Measurements from ENCODE around the gene BUD13. TPM values are rescaled to one million over a fixed set of nuclear protein-coding genes. Genes with fewer than 3 reads are reported as not detected.

Gene BUD13, protein sequence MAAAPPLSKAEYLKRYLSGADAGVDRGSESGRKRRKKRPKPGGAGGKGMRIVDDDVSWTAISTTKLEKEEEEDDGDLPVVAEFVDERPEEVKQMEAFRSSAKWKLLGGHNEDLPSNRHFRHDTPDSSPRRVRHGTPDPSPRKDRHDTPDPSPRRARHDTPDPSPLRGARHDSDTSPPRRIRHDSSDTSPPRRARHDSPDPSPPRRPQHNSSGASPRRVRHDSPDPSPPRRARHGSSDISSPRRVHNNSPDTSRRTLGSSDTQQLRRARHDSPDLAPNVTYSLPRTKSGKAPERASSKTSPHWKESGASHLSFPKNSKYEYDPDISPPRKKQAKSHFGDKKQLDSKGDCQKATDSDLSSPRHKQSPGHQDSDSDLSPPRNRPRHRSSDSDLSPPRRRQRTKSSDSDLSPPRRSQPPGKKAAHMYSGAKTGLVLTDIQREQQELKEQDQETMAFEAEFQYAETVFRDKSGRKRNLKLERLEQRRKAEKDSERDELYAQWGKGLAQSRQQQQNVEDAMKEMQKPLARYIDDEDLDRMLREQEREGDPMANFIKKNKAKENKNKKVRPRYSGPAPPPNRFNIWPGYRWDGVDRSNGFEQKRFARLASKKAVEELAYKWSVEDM
- 10 to 100 TPM; 12.1 to 18.7 (median 16.2) TPM for total RNA-seq

DNA sequence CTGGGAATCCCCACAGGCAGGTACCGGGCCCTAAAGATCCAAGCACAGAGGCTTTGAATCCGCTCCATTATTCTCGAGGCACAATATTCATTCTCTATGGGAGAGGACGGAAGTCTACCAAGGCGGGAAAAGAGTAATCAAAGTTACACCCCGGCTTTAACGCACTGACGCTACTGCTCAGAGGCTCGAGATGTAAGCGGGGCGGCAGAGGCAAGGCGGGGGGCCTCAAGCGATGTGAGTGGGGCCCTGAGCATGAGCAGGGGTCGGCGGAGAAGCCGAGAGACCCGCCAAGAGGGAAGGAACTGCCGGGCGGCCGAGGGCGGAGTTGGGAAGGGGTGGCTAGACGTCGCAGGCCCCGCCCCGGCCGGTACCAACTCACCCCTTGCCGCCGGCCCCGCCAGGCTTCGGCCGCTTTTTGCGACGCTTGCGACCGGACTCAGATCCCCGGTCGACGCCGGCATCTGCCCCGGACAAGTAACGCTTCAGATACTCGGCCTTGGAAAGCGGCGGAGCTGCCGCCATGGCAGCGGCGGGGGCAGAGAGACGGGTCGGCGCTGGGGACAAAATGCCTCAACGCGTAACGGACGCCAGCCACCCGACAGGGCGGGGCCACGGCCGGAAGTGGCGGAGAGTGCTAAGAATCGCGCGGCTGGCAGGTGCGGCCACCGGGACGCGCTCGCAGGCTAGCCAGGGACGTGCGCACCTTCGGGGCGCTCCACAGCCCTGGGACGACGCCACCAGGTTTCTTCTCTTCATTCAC lies at the start of gene BUD13:
Gene BUD13, minus strand, starts transcription at position 545 of the 760 bp plus-strand sequence. Its CDS starts 23 bp downstream, at position 522.
- Histone ChIP-seq H3K4me1 (peaks cover 0 to 4% of the 10 kb centered on the region in 2 donors), H3K4me3 (peak within 1 kb of the TSS; percentile 79 to 94), H3K36me3 (no peaks in the 10 kb centered on the region), H3K27ac (peak within 1 kb of the TSS; percentile 85 to 92), H3K27me3 (no peaks in the 10 kb centered on the region), H3K9me3 (no peaks in the 10 kb centered on the region)
- TF ChIP-seq, protein P1, sequence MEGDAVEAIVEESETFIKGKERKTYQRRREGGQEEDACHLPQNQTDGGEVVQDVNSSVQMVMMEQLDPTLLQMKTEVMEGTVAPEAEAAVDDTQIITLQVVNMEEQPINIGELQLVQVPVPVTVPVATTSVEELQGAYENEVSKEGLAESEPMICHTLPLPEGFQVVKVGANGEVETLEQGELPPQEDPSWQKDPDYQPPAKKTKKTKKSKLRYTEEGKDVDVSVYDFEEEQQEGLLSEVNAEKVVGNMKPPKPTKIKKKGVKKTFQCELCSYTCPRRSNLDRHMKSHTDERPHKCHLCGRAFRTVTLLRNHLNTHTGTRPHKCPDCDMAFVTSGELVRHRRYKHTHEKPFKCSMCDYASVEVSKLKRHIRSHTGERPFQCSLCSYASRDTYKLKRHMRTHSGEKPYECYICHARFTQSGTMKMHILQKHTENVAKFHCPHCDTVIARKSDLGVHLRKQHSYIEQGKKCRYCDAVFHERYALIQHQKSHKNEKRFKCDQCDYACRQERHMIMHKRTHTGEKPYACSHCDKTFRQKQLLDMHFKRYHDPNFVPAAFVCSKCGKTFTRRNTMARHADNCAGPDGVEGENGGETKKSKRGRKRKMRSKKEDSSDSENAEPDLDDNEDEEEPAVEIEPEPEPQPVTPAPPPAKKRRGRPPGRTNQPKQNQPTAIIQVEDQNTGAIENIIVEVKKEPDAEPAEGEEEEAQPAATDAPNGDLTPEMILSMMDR (IDR thresholded peaks at IDR 0.05): peak in 1 of 4 experiments; percentile 36
- TF ChIP-seq POLR2A (IDR thresholded peaks at IDR 0.05): peak; percentile 3 to 66
- intact Hi-C loops (cut with DNase I; ENCODE audit: low total_unique reads): no loop called here
- peak; percentile 84 to 91 for DNase-seq

DNA sequence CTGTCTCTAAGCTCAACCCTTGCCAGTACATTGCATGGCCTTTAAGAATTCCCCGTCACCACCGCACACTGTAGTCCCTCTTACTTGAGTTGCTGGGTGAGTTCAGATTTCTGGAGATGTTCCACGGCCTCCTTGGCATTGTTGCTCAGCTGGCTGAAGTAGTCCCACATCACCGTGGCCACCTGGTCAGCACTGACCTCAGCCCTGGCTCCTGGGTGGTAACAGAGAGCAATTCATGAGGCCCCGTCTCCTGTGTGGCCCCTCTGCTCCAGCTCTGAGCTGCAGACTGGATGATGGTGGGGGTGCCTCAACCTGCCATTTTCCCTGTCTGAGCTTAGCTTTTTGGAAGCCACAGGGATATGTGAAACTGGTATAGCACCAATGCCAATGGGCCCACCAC lies 49.8 kb upstream of the BUD13 start:
- Histone ChIP-seq H3K9me3 (no peaks in the 10 kb centered on the region), H3K4me3 (no peak overlapping the region), H3K27me3 (no peaks in the 10 kb centered on the region), H3K36me3 (no peaks in the 10 kb centered on the region), H3K4me1 (no peaks in the 10 kb centered on the region), H3K27ac (no peak overlapping the region)
- no peak for DNase-seq
- intact Hi-C loops (cut with DNase I; ENCODE audit: low total_unique reads): no loop called here
- TF ChIP-seq, protein P1 (IDR thresholded peaks at IDR 0.05): no peak
- TF ChIP-seq POLR2A (IDR thresholded peaks at IDR 0.05): no peak

DNA sequence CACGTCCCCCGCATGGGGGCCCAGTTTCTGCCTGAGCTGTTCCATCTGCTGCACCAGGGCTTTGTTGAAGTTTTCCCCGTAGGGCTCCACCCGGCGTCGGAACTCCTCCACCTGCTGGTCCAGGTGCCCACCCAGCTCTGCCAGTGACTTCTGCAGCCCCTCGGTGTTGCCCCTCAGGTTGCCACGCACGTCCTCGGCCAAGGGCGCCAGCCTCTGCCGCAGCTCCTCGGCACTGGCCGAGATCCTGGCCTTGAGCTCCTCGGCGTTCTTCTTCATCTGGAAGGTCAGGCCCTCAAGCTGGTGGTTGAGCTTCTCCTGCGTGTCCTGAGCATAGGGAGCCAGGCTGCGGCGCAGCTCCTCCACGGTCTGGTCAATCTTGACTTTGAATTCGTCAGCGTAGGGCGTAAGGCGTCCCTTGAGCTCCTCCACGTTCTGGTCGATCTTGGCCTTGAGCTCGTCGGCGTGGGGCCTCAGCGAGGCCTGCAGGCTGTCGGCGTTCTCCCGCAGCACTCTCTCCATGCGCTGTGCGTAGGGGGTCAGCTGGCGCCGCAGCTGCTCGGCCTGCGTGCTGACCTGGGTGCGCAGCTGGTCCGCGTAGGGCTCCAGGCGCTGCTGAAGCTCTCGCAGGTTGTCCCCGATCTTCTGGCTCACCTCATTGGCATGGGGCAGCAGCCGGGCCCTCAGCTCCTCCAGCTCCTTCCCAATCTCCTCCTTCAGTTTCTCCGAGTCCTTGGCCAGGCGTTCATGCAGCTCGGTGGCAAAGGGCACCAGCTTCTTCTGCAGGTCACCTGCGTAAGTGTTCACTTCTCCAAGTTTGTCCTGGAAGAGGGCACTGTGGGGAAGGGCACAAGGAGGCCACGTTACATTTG lies 48.5 kb upstream of the BUD13 start:
- Histone ChIP-seq H3K4me3 (no peak overlapping the region), H3K4me1 (no peaks in the 10 kb centered on the region), H3K9me3 (no peaks in the 10 kb centered on the region), H3K27me3 (no peaks in the 10 kb centered on the region), H3K36me3 (no peaks in the 10 kb centered on the region), H3K27ac (no peak overlapping the region)
- DNase-seq: no peak
- intact Hi-C loops (cut with DNase I; ENCODE audit: low total_unique reads): no loop called here
- no peak for TF ChIP-seq POLR2A (IDR thresholded peaks at IDR 0.05)
- TF ChIP-seq, protein P1 (IDR thresholded peaks at IDR 0.05): no peak

DNA sequence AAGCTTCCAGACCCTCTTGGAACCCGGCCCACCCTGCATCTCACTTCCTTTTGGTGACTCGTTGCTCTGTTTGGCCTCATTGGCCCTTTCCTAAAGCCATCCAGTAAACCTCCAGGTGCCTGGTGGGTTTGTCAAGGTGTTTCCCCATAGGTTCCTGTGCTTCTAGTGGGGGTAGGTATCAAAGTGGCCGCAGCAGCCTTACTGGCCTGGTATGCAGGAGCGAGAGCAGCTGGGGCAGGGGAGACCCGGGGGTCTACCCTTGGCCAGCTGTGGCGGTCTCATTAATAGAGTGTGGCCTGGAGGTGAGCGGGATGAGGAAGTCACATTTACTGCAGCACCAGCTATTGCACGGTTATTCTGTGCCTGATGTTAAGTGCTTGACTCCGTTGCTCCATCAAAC lies 46.3 kb upstream of the BUD13 start:
- intact Hi-C loops (cut with DNase I; ENCODE audit: low total_unique reads): no loop called here
- no peaks in the 10 kb centered on the region for H3K4me1 ChIP-seq
- TF ChIP-seq, protein P1 (IDR thresholded peaks at IDR 0.05): no peak
- no peak for TF ChIP-seq POLR2A (IDR thresholded peaks at IDR 0.05)
- no peaks in the 10 kb centered on the region for H3K27me3 ChIP-seq
- no peak overlapping the region for H3K27ac ChIP-seq
- DNase-seq: no peak
- no peaks in the 10 kb centered on the region for H3K36me3 ChIP-seq
- H3K4me3 ChIP-seq: no peak overlapping the region
- H3K9me3 ChIP-seq: no peaks in the 10 kb centered on the region

Data from uterus (tissue), 4 donors.